ENCODE data around the gene MAMLD1. TPM values are rescaled to one million over a fixed set of nuclear protein-coding genes. Genes with fewer than 3 reads are reported as not detected.

Gene MAMLD1
- total RNA-seq, 4 donors from 2014 or later = 1.2 to 2.0 (median 1.6) TPM

DNA sequence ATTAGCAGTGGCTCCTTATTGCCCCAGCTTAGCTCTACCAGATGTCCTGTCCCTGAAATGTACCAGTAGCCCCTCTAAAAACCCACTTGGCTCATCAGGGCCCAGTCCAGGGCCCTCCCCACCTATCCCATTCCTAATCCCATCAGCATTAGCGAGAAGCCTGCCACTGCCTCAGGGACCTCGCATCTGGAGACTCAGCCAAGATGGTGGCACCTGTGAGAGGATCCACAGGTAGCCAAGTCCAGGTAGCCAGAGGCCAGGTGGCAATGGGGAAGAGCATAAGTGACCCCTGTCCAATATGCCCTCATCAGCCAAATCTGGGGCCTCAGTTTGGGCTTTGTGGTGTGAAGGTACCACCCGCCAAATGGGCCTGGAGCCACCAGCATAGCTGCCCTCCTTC is 97.7 kb downstream of the MAMLD1 start:
- intact Hi-C loops (cut with DNase I; ENCODE audit: low total_unique reads) = no loop called here
- Histone ChIP-seq H3K27ac (no peak overlapping the region), H3K4me3 (no peak overlapping the region), H3K36me3 (no peaks in the 10 kb centered on the region), H3K4me1 (peaks cover 0 to 1% of the 10 kb centered on the region in 2 donors), H3K9me3 (no peaks in the 10 kb centered on the region), H3K27me3 (no peaks in the 10 kb centered on the region)
- ATAC-seq (no peak), DNase-seq (no peak)
- in situ Hi-C loops (cut with MboI; ENCODE audit: low sequenced_read_pairs in 4 of 4) = no loop called here
- no peak for TF ChIP-seq POLR2A (IDR thresholded peaks at IDR 0.05)
- TF ChIP-seq, protein P1, sequence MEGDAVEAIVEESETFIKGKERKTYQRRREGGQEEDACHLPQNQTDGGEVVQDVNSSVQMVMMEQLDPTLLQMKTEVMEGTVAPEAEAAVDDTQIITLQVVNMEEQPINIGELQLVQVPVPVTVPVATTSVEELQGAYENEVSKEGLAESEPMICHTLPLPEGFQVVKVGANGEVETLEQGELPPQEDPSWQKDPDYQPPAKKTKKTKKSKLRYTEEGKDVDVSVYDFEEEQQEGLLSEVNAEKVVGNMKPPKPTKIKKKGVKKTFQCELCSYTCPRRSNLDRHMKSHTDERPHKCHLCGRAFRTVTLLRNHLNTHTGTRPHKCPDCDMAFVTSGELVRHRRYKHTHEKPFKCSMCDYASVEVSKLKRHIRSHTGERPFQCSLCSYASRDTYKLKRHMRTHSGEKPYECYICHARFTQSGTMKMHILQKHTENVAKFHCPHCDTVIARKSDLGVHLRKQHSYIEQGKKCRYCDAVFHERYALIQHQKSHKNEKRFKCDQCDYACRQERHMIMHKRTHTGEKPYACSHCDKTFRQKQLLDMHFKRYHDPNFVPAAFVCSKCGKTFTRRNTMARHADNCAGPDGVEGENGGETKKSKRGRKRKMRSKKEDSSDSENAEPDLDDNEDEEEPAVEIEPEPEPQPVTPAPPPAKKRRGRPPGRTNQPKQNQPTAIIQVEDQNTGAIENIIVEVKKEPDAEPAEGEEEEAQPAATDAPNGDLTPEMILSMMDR (IDR thresholded peaks at IDR 0.05 in 4 of 5, conservative IDR thresholded peaks at IDR 0.05 in 1 of 5) = no peak

DNA sequence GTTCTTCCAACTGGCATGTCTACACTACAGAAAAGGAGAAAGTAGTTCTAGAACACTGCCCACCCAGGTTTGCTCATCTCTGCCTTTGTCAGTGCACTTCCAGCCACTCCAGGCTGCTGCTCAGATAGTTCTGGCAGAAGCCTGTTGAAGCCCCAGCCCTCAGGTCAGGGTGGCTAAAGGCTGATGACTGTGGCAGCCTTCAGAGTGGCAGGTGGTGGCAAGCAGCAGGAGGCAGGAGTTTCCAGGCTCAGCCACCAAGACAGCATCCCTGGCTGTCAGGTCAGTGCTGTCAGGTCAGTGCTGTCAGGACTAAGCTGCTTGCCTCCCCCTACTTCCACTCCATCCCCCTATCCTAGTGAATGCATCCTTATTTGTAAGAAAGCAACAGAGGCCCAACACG is 100.4 kb downstream of the MAMLD1 start:
- ATAC-seq (no peak), DNase-seq (no peak)
- no peak overlapping the region for H3K27ac ChIP-seq
- intact Hi-C loops (cut with DNase I; ENCODE audit: low total_unique reads) (no loop called here), in situ Hi-C loops (cut with MboI; ENCODE audit: low sequenced_read_pairs in 4 of 4) (no loop called here)
- no peak overlapping the region for H3K4me3 ChIP-seq
- H3K36me3 ChIP-seq = no peaks in the 10 kb centered on the region
- no peaks in the 10 kb centered on the region for H3K9me3 ChIP-seq
- H3K4me1 ChIP-seq = no peaks in the 10 kb centered on the region
- TF ChIP-seq, protein P1 (IDR thresholded peaks at IDR 0.05 in 4 of 5, conservative IDR thresholded peaks at IDR 0.05 in 1 of 5) = no peak
- TF ChIP-seq POLR2A (IDR thresholded peaks at IDR 0.05) = no peak
- no peaks in the 10 kb centered on the region for H3K27me3 ChIP-seq

DNA sequence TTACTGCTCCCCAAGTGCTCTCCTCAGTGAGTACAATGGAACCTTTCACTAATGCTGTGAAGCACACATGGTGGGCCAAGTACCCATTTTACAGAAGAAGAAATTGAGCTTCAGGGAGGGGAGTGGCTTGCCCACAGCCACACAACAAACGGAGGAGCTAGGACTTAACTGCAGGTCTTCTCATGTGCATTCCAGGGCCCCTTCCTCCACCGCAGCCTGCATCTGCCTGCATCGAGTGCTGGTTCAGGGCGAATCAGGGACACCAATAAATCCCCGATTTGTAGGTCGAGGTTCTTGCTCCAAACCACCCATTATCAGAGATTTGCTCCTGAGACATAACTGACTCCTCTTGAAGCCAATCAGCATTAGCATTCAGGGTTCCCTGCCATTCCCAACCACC is 100.9 kb downstream of the MAMLD1 start:
- DNase-seq = no peak
- no peak for ATAC-seq
- Histone ChIP-seq H3K27ac (no peak overlapping the region), H3K4me3 (no peak overlapping the region), H3K36me3 (no peaks in the 10 kb centered on the region), H3K27me3 (no peaks in the 10 kb centered on the region), H3K9me3 (no peaks in the 10 kb centered on the region), H3K4me1 (no peaks in the 10 kb centered on the region)
- in situ Hi-C loops (cut with MboI; ENCODE audit: low sequenced_read_pairs in 4 of 4) (no loop called here), intact Hi-C loops (cut with DNase I; ENCODE audit: low total_unique reads) (no loop called here)
- no peak for TF ChIP-seq POLR2A (IDR thresholded peaks at IDR 0.05)
- TF ChIP-seq, protein P1 (IDR thresholded peaks at IDR 0.05 in 4 of 5, conservative IDR thresholded peaks at IDR 0.05 in 1 of 5) = no peak

DNA sequence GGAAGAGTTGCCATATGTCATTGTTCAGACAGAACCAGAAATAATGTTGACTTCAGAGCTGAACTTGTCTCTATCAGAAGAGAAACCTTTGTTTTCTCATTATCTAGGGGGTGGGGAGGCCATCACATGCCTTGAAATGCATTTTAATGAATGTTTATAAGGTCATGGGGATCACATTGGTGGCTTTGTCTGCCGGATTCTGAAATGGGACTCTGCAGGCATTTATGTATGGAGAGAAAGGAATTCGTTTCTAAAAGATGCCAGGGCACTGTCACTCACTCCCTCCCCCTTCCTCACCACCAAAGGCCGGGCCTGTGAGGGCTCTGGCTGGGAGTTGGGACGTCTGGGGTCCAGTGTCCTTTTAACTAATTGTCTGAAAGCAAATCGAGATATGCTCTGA is 102.2 kb downstream of the MAMLD1 start:
- intact Hi-C loops (cut with DNase I; ENCODE audit: low total_unique reads) (no loop called here), in situ Hi-C loops (cut with MboI; ENCODE audit: low sequenced_read_pairs in 4 of 4) (no loop called here)
- Histone ChIP-seq H3K27ac (peak overlapping the region; percentile 36 to 71 (median 56)), H3K9me3 (no peaks in the 10 kb centered on the region), H3K4me1 (no peaks in the 10 kb centered on the region), H3K36me3 (no peaks in the 10 kb centered on the region), H3K27me3 (no peaks in the 10 kb centered on the region), H3K4me3 (no peak overlapping the region)
- DNase-seq = no peak
- TF ChIP-seq, protein P1 (IDR thresholded peaks at IDR 0.05 in 4 of 5, conservative IDR thresholded peaks at IDR 0.05 in 1 of 5) = no peak
- no peak for TF ChIP-seq POLR2A (IDR thresholded peaks at IDR 0.05)
- no peak for ATAC-seq

All from gastrocnemius medialis (tissue), 4 donors.